Psoas muscle (tissue), 8 donors: ENCODE measurements around the gene TPRN. TPM values are rescaled to one million over a fixed set of nuclear protein-coding genes. Genes with fewer than 3 reads are reported as not detected.

ENCODE experiments used
- ATAC-seq, 4 donors: fragments of 200-7000 bp; cut with Tn5 transposase; one replicate each; pipeline ENCODE4 v1.9.1; 2020; ENCODE audit warnings: moderate library complexity in 3 of 4, mild to moderate bottlenecking in 2 of 4
- DNase-seq, 2 donors: peaks; one replicate each; pipeline ENCODE4 v3.0.0-alpha.2; 2020
- H3K27ac ChIP-seq: fragments of 200-600 bp; one replicate; pipeline ENCODE4 v1.8.0; 2022
- H3K27me3 ChIP-seq, 3 donors: fragments of 200-600 bp in 1 of 3; one replicate each; pipeline versions ENCODE4 v1.6.1 to v1.8.0; 2013 to 2022; ENCODE audit warnings: low read length in 2 of 3, mild to moderate bottlenecking in 2 of 3, moderate library complexity in 1 of 3; ENCODE audit not compliant: insufficient read depth in 3 of 3
- H3K36me3 ChIP-seq, 2 donors: fragments of 200-600 bp in 1 of 2; one replicate each; pipeline versions ENCODE4 v1.6.1 to v1.8.0; 2013 to 2022; ENCODE audit warnings: low read depth in 1 of 2, mild to moderate bottlenecking in 1 of 2, moderate library complexity in 1 of 2; ENCODE audit not compliant: insufficient read depth in 1 of 2
- H3K4me1 ChIP-seq: fragments of 200-600 bp; one replicate; pipeline ENCODE4 v1.8.0; 2022
- H3K4me3 ChIP-seq: fragments of 200-600 bp; one replicate; pipeline ENCODE4 v1.8.0; 2022; ENCODE audit warnings: mild to moderate bottlenecking
- H3K9me3 ChIP-seq: fragments of 200-600 bp; one replicate; pipeline ENCODE4 v1.8.0; 2022
- CTCF ChIP-seq: fragments of 200-600 bp; IDR thresholded peaks from one replicate; pipeline ENCODE4 v1.8.0; 2022; ENCODE audit warnings: antibody characterized with exemption
- WGBS, 3 donors: extraction: QIAGEN DNeasy Blood & Tissue Kit; methylation state at CpG; one replicate each; pipeline versions ENCODE4 v1.1.6 to v1.1.7; 2013; 5-methylcytosine and 5-hydroxymethylcytosine counted together
- intact Hi-C, 2 donors: fragments of 100-400 bp; cut with DNase I; formaldehyde crosslinking; loops; one replicate each; pipeline versions ENCODE4 v1.11.0 to v1.14.2; 2022
- polyA plus RNA-seq, 3 donors: library from polyadenylated mRNA; stranded (reverse); fragments of 200-250 nt; gene quantifications; one replicate each; pipeline ENCODE4 v1.2.3, GENCODE V29; 2013
- total RNA-seq, 4 donors: library from RNA; stranded (reverse); fragmentation: NEBNext Ultra II Directional in 2 of 4; extraction: Animal tissue kit (Norgen Biotek cat#: 25700) in 2 of 4; gene quantifications; one replicate each; pipeline versions ENCODE4 v1.2.1 to v1.2.4, GENCODE V29; 2021 to 2023
- donor health status: healthy with polysubstance abuse.
- donor health status: DM: no; HTN: no; CAD: no; lungs with moderate emphysema.
- donor health status: Bipolar disorder and iron deficiency.
- donor health status: healthy.
- donor health status: DM: yes; HTN: yes; CAD: no.
- donor health status: DM: no; HTN: no; CAD: no.
- donor health status: DM: no; HTN: no; CAD: no.
- donor health status: DM: yes; HTN: yes; CAD: no.

The TPRN gene
- total and polyA plus RNA-seq, 7 donors: 3.6 to 11.3 (median 8.6) TPM

GRCh38 chr9:137199411-137200121 lies 975 bp downstream of the TPRN start:
- Histone ChIP-seq H3K27me3 (no peaks in the 10 kb centered on the region), H3K4me3 (peak overlapping the region; percentile 90), H3K27ac (peak overlapping the region; percentile 23), H3K9me3 (no peaks in the 10 kb centered on the region), H3K4me1 (peaks cover 62% of the 10 kb centered on the region), H3K36me3 (no peaks in the 10 kb centered on the region)
- intact Hi-C loops: no loop called here
- DNase-seq (no peak), ATAC-seq (no peak)
- WGBS, 3 donors: 13 to 19% (median 13%) methylated on average over 37 to 51 of the region's 51 CpGs
- TF ChIP-seq CTCF: no peak

GRCh38 chr9:137198902-137199283 lies 1.6 kb downstream of the TPRN start:
- peak overlapping the region; percentile 90 for H3K4me3 ChIP-seq
- 70 to 77% (median 71%) methylated on average over 11 of the region's 11 CpGs for WGBS, 3 donors
- no peak for DNase-seq
- H3K27ac ChIP-seq: no peak overlapping the region
- no peaks in the 10 kb centered on the region for H3K9me3 ChIP-seq
- no peaks in the 10 kb centered on the region for H3K27me3 ChIP-seq
- no peaks in the 10 kb centered on the region for H3K36me3 ChIP-seq
- TF ChIP-seq CTCF: no peak
- H3K4me1 ChIP-seq: peaks cover 62% of the 10 kb centered on the region
- intact Hi-C loops: no loop called here
- ATAC-seq: no peak

GRCh38 chr9:137198051-137198901 lies 2.3 kb downstream of the TPRN start:
- peak overlapping the region; percentile 90 for H3K4me3 ChIP-seq
- no peaks in the 10 kb centered on the region for H3K27me3 ChIP-seq
- no peaks in the 10 kb centered on the region for H3K9me3 ChIP-seq
- intact Hi-C loops: no loop called here
- 63 to 66% (median 65%) methylated on average over 19 of the region's 19 CpGs for WGBS, 3 donors
- no peaks in the 10 kb centered on the region for H3K36me3 ChIP-seq
- H3K27ac ChIP-seq: no peak overlapping the region
- no peak for TF ChIP-seq CTCF
- DNase-seq: no peak
- H3K4me1 ChIP-seq: peaks cover 56% of the 10 kb centered on the region
- ATAC-seq: no peak

GRCh38 chr9:137195525-137196220 lies 4.9 kb downstream of the TPRN start:
- WGBS, 3 donors: 82 to 85% (median 84%) methylated on average over 17 to 21 of the region's 21 CpGs
- intact Hi-C loops: no loop called here
- ATAC-seq (no peak), DNase-seq (no peak)
- Histone ChIP-seq H3K4me1 (peaks cover 38% of the 10 kb centered on the region), H3K4me3 (no peak overlapping the region), H3K27ac (no peak overlapping the region), H3K9me3 (no peaks in the 10 kb centered on the region), H3K36me3 (peaks cover 3 to 17% of the 10 kb centered on the region in 2 donors), H3K27me3 (no peaks in the 10 kb centered on the region)
- no peak for TF ChIP-seq CTCF
